GM12873 (cell line): ENCODE results near the gene GRM8.

Source experiments
- CTCF ChIP-seq: IDR thresholded peaks from 2 replicates; pipeline ENCODE4 v1.5.1; 2012; ENCODE audit warnings: low read depth, mild to moderate bottlenecking, moderate library complexity, low read length, control low read depth; ENCODE audit not compliant: insufficient read depth; ENCODE audit errors: missing control alignments

The GRM8 gene

DNA sequence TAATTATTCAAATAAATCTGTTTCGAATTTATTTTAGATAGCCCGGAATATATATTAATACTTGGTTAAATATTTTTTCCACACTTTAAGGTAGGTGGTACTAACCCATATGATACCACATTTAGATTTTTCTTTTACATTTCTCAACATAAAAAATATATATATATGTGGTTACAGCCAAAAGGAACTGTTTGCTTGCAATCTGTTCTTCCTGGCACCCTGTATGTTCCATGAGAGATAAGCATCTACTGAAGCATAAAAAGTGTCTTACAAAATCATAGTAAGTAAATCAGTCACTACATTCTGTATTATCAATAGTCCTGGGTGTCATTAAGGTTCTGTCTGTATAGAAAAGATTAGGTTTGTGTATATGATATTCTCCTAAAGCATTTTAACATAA lies 726.8 kb downstream of the GRM8 start:
- TF ChIP-seq CTCF = no peak

GRCh38 chr7:126524967-126525366 lies 727.8 kb downstream of the GRM8 start:
- no peak for TF ChIP-seq CTCF

GRCh38 chr7:126511046-126511445 lies 741.7 kb downstream of the GRM8 start:
- no peak for TF ChIP-seq CTCF

GRCh38 chr7:126501617-126502016 lies 751.1 kb downstream of the GRM8 start:
- no peak for TF ChIP-seq CTCF

DNA sequence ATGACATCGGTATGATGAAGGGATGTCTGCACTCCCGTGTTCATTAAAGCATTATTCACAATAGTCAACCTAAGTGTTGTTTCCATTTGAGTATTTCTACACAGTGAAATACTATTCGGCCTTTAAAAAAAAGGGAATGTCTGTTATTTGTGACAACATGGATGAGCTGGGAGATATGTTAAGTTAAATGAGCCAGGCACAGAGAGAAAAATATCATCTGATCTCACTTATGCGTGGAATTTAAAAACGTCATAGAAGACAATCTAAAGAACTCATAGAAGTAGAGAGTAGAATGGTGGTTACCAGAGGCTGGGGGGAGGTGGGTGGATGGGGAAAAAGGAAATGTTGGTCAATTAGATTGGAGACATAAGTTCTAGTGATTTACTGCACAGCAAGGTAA lies 753.3 kb downstream of the GRM8 start:
- TF ChIP-seq CTCF = no peak

GRCh38 chr7:126495733-126496132 lies 757.0 kb downstream of the GRM8 start:
- TF ChIP-seq CTCF = no peak

GRCh38 chr7:126495001-126495400 lies 757.7 kb downstream of the GRM8 start:
- TF ChIP-seq CTCF = no peak
